ENCODE data around the gene CFDP1. TPM values are rescaled to one million over a fixed set of nuclear protein-coding genes. Genes with fewer than 3 reads are reported as not detected.

The CFDP1 gene
- total and polyA plus RNA-seq, 2 donors (not counting 1 experiment from before 2014, with no cell fraction given), result 6.3 to 42.8 TPM

- H3K79me2 ChIP-seq (ENCODE audit: control insufficient read depth, insufficient read depth, low read length), result no peaks in the 10 kb centered on the region
- no peak for DNase-seq
Measured at GRCh38 chr16:75263963-75264445, 169.3 kb downstream of the CFDP1 start.

More at GRCh38 chr16:75263963-75264445, 169.3 kb downstream of the CFDP1 start:
- H3K4me2 ChIP-seq (replicated peaks; ENCODE audit: low read depth, low read length, poor library complexity, severe bottlenecking), result no peak overlapping the region
- peaks cover 0 to 22% (median 0%) of the 10 kb centered on the region in 3 donors for H3K9me3 ChIP-seq (ENCODE audit: control extremely low read depth in 1 of 3, control insufficient read depth in 2 of 3, insufficient read depth in 1 of 3, low read length in 2 of 3)
- Mint-ChIP-seq H3K9me3 (ENCODE audit: insufficient read depth) (no peaks in the 10 kb centered on the region), H3K27ac (no peak overlapping the region), H3K27me3 (peaks cover 49% of the 10 kb centered on the region), H3K4me3 (peak overlapping the region; percentile 73), H3K4me1 (peaks cover 11% of the 10 kb centered on the region)
- no peak for TF ChIP-seq EZH2 (IDR thresholded peaks at IDR 0.05; ENCODE audit: borderline replicate concordance, insufficient read depth, low read depth, low read length, poor library complexity, severe bottlenecking)
- no peak for TF ChIP-seq CTCF (IDR thresholded peaks at IDR 0.05)
- no peak overlapping the region for H2AFZ ChIP-seq (ENCODE audit: insufficient read depth, low read depth, low read length, poor library complexity, severe bottlenecking)
- peaks cover 14 to 18% of the 10 kb centered on the region in 2 donors for H3K4me1 ChIP-seq (ENCODE audit: control insufficient read depth in 2 of 2, insufficient read depth in 2 of 2, low read length in 2 of 2)
- no peaks in the 10 kb centered on the region for H3K36me3 ChIP-seq (replicated peaks in 1 of 2; ENCODE audit: control extremely low read depth in 1 of 2, control insufficient read depth in 1 of 2, extremely low read depth in 1 of 2, insufficient read depth in 2 of 2, low read length in 1 of 2)
- H3K27me3 ChIP-seq (replicated peaks in 1 of 4; ENCODE audit: control extremely low read depth in 1 of 4, control insufficient read depth in 3 of 4, insufficient read depth in 4 of 4, low read length in 3 of 4), result peaks cover 0 to 62% (median 27%) of the 10 kb centered on the region in 4 experiments
- ChIA-PET POLR2A (no interaction called here), CTCF (no interaction called here)
- ATAC-seq (ENCODE audit: low read depth), result no peak
- 82% methylated on average over 7 of the region's 8 CpGs for WGBS (ENCODE audit: insufficient coverage)
- H3K4me3 ChIP-seq (ENCODE audit: control extremely low read depth in 1 of 5, extremely low read depth in 1 of 5, insufficient read depth in 1 of 5, low read depth in 2 of 5, low read length in 4 of 5), result no peak overlapping the region
- no peaks in the 10 kb centered on the region for H4K20me1 ChIP-seq (ENCODE audit: control insufficient read depth, insufficient read depth, low read length, poor library complexity, severe bottlenecking)
- intact Hi-C loops (cut with micrococcal nuclease), result no loop called here
- no peak overlapping the region for H3K27ac ChIP-seq (ENCODE audit: low read length in 2 of 2)
- H3K9ac ChIP-seq (ENCODE audit: low read length), result no peak overlapping the region

Measured in B cell (primary cell).